OCI-LY1 (cell line): ENCODE measurements around the gene TP73.

Experiments used
- EZH2 ChIP-seq: fragments of 200-600 bp; sonication (generic), shearing (Covaris generic); IDR thresholded peaks from 2 replicates; pipeline ENCODE4 v1.8.0; 2017; ENCODE audit warnings: borderline replicate concordance, mixed run types, mild to moderate bottlenecking, antibody characterized with exemption, low read length, moderate library complexity, mixed read lengths
- TF ChIP-seq, protein P1 (sequence below): fragments of 200-600 bp; sonication (generic), shearing (Covaris generic); IDR thresholded peaks from 2 replicates; pipeline ENCODE4 v1.5.1; 2017; ENCODE audit warnings: mild to moderate bottlenecking, antibody characterized with exemption, low read length, moderate library complexity, mixed read lengths

DNA sequence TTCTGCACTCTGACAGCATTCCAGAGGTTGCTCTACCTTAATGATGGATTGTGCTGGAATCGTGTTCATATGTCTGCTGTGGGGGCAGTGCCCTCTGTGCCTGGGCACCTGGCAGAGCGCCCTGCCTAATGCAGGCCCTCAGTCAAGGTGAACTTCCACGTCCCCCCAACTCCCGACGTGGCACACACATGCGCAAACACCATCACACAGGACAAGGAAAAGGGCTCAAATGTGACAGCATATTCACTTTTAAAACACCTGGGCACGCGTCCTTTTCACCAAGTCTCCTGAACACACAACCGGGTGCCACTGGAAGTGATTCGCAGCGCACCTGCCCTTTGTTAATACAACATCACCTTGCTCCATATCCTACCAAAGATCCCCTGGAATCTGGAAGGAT is 15.8 kb upstream of the TP73 start:
- TF ChIP-seq, protein P1, sequence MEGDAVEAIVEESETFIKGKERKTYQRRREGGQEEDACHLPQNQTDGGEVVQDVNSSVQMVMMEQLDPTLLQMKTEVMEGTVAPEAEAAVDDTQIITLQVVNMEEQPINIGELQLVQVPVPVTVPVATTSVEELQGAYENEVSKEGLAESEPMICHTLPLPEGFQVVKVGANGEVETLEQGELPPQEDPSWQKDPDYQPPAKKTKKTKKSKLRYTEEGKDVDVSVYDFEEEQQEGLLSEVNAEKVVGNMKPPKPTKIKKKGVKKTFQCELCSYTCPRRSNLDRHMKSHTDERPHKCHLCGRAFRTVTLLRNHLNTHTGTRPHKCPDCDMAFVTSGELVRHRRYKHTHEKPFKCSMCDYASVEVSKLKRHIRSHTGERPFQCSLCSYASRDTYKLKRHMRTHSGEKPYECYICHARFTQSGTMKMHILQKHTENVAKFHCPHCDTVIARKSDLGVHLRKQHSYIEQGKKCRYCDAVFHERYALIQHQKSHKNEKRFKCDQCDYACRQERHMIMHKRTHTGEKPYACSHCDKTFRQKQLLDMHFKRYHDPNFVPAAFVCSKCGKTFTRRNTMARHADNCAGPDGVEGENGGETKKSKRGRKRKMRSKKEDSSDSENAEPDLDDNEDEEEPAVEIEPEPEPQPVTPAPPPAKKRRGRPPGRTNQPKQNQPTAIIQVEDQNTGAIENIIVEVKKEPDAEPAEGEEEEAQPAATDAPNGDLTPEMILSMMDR: no peak
- no peak for TF ChIP-seq EZH2
